GM19099 (cell line): Measurements from ENCODE around the gene UBE2F.

Experiments used
- POLR2A ChIP-seq: IDR thresholded peaks from 3 replicates; pipeline ENCODE4 v1.6.1; 2011; ENCODE audit warnings: low read depth; ENCODE audit not compliant: insufficient read length; ENCODE audit errors: extremely low read depth

The UBE2F gene

GRCh38 chr2:237935740-237936452 is 30.9 kb upstream of the UBE2F start:
- TF ChIP-seq POLR2A = no peak

GRCh38 chr2:237939251-237939650 is 27.6 kb upstream of the UBE2F start:
- TF ChIP-seq POLR2A = no peak

GRCh38 chr2:237940828-237941227 is 26.0 kb upstream of the UBE2F start:
- no peak for TF ChIP-seq POLR2A

GRCh38 chr2:237941239-237941638 is 25.6 kb upstream of the UBE2F start:
- TF ChIP-seq POLR2A = no peak

- no peak for TF ChIP-seq POLR2A
Measured at GRCh38 chr2:237942513-237942899, 24.3 kb upstream of the UBE2F start.

GRCh38 chr2:237943395-237944094 is 23.3 kb upstream of the UBE2F start:
- TF ChIP-seq POLR2A = no peak

GRCh38 chr2:237944302-237944701 is 22.5 kb upstream of the UBE2F start:
- TF ChIP-seq POLR2A = no peak

- TF ChIP-seq POLR2A = no peak
Measured at GRCh38 chr2:237946423-237946822, 20.4 kb upstream of the UBE2F start.

- no peak for TF ChIP-seq POLR2A
Measured at GRCh38 chr2:237951878-237952277, 14.9 kb upstream of the UBE2F start.

- TF ChIP-seq POLR2A = no peak
Measured at GRCh38 chr2:237952851-237953250, 14.0 kb upstream of the UBE2F start.

- no peak for TF ChIP-seq POLR2A
Measured at GRCh38 chr2:237955640-237956401, 11.0 kb upstream of the UBE2F start.

GRCh38 chr2:237956402-237956736 is 10.4 kb upstream of the UBE2F start:
- TF ChIP-seq POLR2A = no peak

- no peak for TF ChIP-seq POLR2A
Measured at GRCh38 chr2:237961637-237962036, 5.2 kb upstream of the UBE2F start.

- no peak for TF ChIP-seq POLR2A
Measured at GRCh38 chr2:237962432-237963084, 4.3 kb upstream of the UBE2F start.

GRCh38 chr2:237964194-237964577 is 2.6 kb upstream of the UBE2F start:
- TF ChIP-seq POLR2A = no peak

GRCh38 chr2:237964578-237965404 is 2.0 kb upstream of the UBE2F start:
- TF ChIP-seq POLR2A = no peak

- TF ChIP-seq POLR2A = no peak
Measured at GRCh38 chr2:237966250-237966564, 607 bp upstream of the UBE2F start.
